ENCODE data around the gene SLC24A1. TPM values are rescaled to one million over a fixed set of nuclear protein-coding genes. Genes with fewer than 3 reads are reported as not detected.

Gene SLC24A1
- total RNA-seq: 1 to 10 TPM; 1.7 to 5.8 (median 3.6) TPM

DNA sequence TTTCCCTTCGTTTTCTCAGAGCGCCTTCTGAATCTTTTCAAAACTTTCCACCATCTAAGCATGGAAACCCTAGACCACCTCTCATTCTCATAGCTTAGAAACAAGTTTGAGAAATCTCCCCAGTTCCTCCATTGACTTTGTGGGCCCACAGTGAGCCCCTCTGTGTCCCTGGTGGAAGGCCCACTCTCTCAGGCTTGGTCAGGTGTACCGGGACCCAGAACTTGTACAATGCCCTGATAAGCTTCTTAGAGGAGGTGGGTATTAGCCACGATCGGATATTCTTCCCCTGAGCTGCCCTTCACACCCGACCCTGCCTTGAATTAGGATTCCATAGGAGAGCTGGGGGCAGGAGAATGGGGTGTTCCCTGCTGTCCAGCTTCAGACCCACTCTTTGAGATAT is at the start of gene SLC24A1:
TSS of gene SLC24A1 (plus strand) at position 301 of the 400 bp plus-strand sequence. CDS start 2,143 bp downstream, outside the sequence.
- 94 to 96% methylated on average over 3 to 4 of the region's 6 CpGs for WGBS, 2 donors
- intact Hi-C loops (cut with DNase I): no loop called here

DNA sequence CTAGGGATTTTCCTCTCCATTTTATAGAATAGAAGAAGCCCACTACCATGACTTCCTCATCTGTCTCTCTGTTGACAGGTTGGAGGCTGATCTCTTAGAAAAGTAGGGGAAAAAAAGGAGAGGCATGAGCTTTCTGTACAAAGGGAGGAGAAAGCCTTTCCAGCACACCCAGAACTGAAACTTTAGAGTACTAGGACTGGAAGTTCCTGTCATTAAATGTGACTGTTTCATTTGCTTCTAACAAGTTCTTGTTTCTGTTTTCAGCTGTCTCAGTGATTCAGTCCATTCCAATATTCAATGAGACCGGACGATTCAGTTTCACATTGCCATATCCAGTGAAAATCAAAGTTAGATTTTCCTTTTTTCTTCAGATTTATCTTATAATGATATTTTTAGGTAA is 49.8 kb upstream of the SLC24A1 start:
- Histone ChIP-seq H3K36me3 (peaks cover 0 to 90% (median 4%) of the 10 kb centered on the region in 3 donors), H3K27me3 (no peaks in the 10 kb centered on the region), H3K4me1 (peaks cover 0 to 20% (median 0%) of the 10 kb centered on the region in 3 donors), H3K9me3 (no peaks in the 10 kb centered on the region), H3K27ac (peak overlapping the region in 2 of 4 donors; percentile 29 to 44), H3K4me3 (no peak overlapping the region)
- WGBS, 2 donors: 85% methylated on average over 2 of the region's 2 CpGs
- intact Hi-C loops (cut with DNase I): no loop called here
- no peak for TF ChIP-seq POLR2A (IDR thresholded peaks at IDR 0.05)
- TF ChIP-seq, protein P1, sequence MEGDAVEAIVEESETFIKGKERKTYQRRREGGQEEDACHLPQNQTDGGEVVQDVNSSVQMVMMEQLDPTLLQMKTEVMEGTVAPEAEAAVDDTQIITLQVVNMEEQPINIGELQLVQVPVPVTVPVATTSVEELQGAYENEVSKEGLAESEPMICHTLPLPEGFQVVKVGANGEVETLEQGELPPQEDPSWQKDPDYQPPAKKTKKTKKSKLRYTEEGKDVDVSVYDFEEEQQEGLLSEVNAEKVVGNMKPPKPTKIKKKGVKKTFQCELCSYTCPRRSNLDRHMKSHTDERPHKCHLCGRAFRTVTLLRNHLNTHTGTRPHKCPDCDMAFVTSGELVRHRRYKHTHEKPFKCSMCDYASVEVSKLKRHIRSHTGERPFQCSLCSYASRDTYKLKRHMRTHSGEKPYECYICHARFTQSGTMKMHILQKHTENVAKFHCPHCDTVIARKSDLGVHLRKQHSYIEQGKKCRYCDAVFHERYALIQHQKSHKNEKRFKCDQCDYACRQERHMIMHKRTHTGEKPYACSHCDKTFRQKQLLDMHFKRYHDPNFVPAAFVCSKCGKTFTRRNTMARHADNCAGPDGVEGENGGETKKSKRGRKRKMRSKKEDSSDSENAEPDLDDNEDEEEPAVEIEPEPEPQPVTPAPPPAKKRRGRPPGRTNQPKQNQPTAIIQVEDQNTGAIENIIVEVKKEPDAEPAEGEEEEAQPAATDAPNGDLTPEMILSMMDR (IDR thresholded peaks at IDR 0.05): no peak
- no peak for DNase-seq

More for the DNA sequence above, at the start of gene SLC24A1:
- no peaks in the 10 kb centered on the region for H3K9me3 ChIP-seq
- no peaks in the 10 kb centered on the region for H3K4me1 ChIP-seq
- DNase-seq: no peak
- peaks cover 0 to 32% (median 0%) of the 10 kb centered on the region in 3 donors for H3K36me3 ChIP-seq
- TF ChIP-seq, protein P1 (IDR thresholded peaks at IDR 0.05): no peak
- TF ChIP-seq POLR2A (IDR thresholded peaks at IDR 0.05): no peak
- H3K27me3 ChIP-seq: no peaks in the 10 kb centered on the region
- no peak within 1 kb of the TSS for H3K4me3 ChIP-seq
- no peak within 1 kb of the TSS for H3K27ac ChIP-seq

DNA sequence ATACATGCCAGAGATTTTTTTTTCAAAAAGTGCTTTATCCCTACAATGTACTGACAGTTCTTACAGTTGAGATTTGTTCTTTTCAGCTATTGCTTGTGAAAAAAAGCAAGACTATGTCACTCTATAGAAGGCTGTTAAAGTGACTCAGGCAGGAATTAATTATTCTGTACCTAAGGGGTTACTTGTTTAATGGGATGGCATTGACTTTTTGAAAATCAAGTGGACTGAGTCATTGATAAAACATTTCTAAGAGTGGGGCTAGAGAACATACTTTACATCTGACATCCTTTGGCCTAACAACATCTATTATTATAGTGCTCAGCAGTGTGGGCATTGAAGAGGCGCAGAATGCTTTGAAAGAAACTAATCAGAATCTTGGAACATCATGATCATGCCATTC is 45.1 kb upstream of the SLC24A1 start:
- intact Hi-C loops (cut with DNase I): no loop called here
- Histone ChIP-seq H3K9me3 (no peaks in the 10 kb centered on the region), H3K4me1 (peaks cover 0 to 8% (median 0%) of the 10 kb centered on the region in 3 donors), H3K36me3 (peaks cover 0 to 97% (median 18%) of the 10 kb centered on the region in 3 donors), H3K27me3 (no peaks in the 10 kb centered on the region), H3K27ac (no peak overlapping the region), H3K4me3 (no peak overlapping the region)
- TF ChIP-seq POLR2A (IDR thresholded peaks at IDR 0.05): no peak
- TF ChIP-seq, protein P1 (IDR thresholded peaks at IDR 0.05): no peak
- 76 to 100% methylated on average over 1 of the region's 1 CpG for WGBS, 2 donors
- DNase-seq: no peak

DNA sequence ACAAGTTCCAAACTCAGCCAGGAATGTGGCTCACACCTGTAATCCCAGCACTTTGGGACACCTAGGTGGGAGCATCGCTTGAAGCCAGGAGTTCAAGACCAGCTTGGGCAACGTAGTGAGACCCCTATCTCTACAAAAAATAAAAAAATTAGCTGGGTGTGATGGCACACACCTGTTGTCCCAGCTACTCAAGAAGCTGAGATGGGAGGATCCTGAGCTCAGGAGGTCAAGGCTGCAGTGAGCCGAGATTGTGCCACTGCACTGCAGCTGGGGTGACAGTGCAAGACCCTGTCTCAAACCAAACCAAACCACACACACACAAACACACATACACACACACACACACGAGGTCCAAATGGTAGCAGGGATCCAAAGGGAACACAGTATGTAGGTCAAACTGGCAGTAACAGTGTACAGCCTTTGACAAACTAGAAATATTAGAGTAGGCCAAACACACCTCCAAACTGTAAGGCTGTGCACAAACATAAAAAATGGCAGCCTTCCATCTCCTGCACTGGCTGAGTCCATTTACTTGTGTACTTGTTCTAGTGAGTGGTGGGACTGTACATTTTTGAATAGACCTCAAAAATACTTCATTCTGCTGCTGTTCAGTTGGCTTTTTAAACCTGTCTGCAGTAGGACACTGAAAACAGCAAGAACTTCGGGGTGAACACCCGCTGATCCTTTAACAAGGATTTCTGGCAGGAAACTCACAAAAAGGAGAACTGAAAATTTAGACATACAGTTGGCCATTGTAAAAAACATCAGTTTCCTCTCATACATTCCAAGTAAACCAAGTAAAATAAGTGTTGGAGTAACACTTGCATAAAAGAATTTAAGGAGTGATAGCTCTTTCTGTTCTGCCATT is 44.4 kb upstream of the SLC24A1 start:
- H3K9me3 ChIP-seq: no peaks in the 10 kb centered on the region
- peaks cover 0 to 8% (median 0%) of the 10 kb centered on the region in 3 donors for H3K4me1 ChIP-seq
- H3K4me3 ChIP-seq: no peak overlapping the region
- no peak for DNase-seq
- TF ChIP-seq, protein P1 (IDR thresholded peaks at IDR 0.05): no peak
- TF ChIP-seq POLR2A (IDR thresholded peaks at IDR 0.05): no peak
- intact Hi-C loops (cut with DNase I): no loop called here
- H3K36me3 ChIP-seq: peaks cover 0 to 97% (median 18%) of the 10 kb centered on the region in 3 donors
- 79 to 80% methylated on average over 5 to 6 of the region's 6 CpGs for WGBS, 2 donors
- H3K27ac ChIP-seq: no peak overlapping the region
- H3K27me3 ChIP-seq: no peaks in the 10 kb centered on the region

All from esophagus squamous epithelium (tissue), 5 donors.